Osteoblast (primary cell): ENCODE data around the gene UBE2J1. TPM values are rescaled to one million over a fixed set of nuclear protein-coding genes. Genes with fewer than 3 reads are reported as not detected.

ENCODE experiments used
- DNase-seq: peaks from one replicate; pipeline ENCODE4 v3.0.0; 2011; ENCODE audit warnings: low spot score, mixed read lengths; ENCODE audit not compliant: insufficient read length; ENCODE audit errors: missing footprints
- H2AFZ ChIP-seq: 2 replicates; pipeline ENCODE4 v1.6.0; 2011; ENCODE audit warnings: mild to moderate bottlenecking, low read length
- H3K27ac ChIP-seq: 2 replicates; pipeline ENCODE4 v1.5.1; 2011; ENCODE audit warnings: mild to moderate bottlenecking, low read depth, low read length, moderate library complexity
- H3K27me3 ChIP-seq: 2 replicates; pipeline ENCODE4 v1.6.0; 2012; ENCODE audit warnings: mild to moderate bottlenecking, control low read depth, inconsistent platforms, low read length, moderate library complexity; ENCODE audit not compliant: insufficient read depth
- H3K36me3 ChIP-seq: 2 replicates; pipeline ENCODE4 v1.5.1; 2011; ENCODE audit warnings: mild to moderate bottlenecking, low read length, control low read depth, moderate library complexity; ENCODE audit not compliant: insufficient read depth
- H3K4me1 ChIP-seq: 2 replicates; pipeline ENCODE4 v1.5.1; 2011; ENCODE audit warnings: mild to moderate bottlenecking, low read length, control low read depth, moderate library complexity; ENCODE audit not compliant: insufficient read depth
- H3K4me2 ChIP-seq: 2 replicates; pipeline ENCODE4 v1.6.0; 2011; ENCODE audit warnings: mild to moderate bottlenecking, low read length; ENCODE audit not compliant: insufficient read depth
- H3K4me3 ChIP-seq: fragments of 200-600 bp; sonication (generic); 3 replicates; pipeline ENCODE4 v1.5.1; 2012; ENCODE audit warnings: mild to moderate bottlenecking, low read length, inconsistent platforms; ENCODE audit not compliant: insufficient read depth
- H3K79me2 ChIP-seq: 2 replicates; pipeline ENCODE4 v1.6.0; 2012; ENCODE audit warnings: mild to moderate bottlenecking, low read length, control low read depth, inconsistent platforms; ENCODE audit not compliant: insufficient read depth
- H3K9me3 ChIP-seq: 2 replicates; pipeline ENCODE4 v1.5.1; 2011; ENCODE audit warnings: low read depth, low read length, control low read depth
- H4K20me1 ChIP-seq: 2 replicates; pipeline ENCODE4 v1.6.0; 2012; ENCODE audit warnings: mild to moderate bottlenecking, low read length, control low read depth; ENCODE audit not compliant: insufficient read depth
- CTCF ChIP-seq: IDR thresholded peaks from 2 replicates; pipeline ENCODE4 v1.5.1; 2011; ENCODE audit warnings: mild to moderate bottlenecking, low read depth, low read length, moderate library complexity; ENCODE audit errors: extremely low read depth
- total RNA-seq: library from RNA; depleted of rRNA; stranded (reverse); fragments of >200 nt; gene quantifications from 2 replicates; pipeline ENCODE4 v1.2.3, GENCODE V29; 2012

The UBE2J1 gene
- total RNA-seq, 1 donor, result 44.5 TPM

DNA sequence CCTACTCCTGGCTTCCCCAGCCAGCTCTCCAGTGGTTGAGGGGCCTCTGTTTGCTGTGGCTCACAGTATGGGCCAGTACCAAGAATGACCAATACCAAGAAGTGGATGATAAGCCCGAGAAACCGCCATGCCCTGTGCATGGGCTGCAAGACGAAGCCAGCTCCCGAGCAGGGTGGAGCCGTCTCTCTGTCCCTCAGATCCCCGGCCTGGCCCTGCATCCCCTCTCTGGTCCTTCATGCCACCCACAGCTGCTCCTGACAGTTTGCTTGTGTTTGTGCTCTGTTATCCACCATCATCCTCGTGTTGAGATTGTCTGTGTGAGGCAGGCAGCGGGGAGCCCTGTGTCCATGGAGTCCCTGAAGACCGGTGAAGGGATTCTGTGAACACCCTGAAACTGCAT is 73.6 kb downstream of the UBE2J1 start:
- peaks cover 10% of the 10 kb centered on the region for H3K27me3 ChIP-seq
- H3K27ac ChIP-seq, result no peak overlapping the region
- no peaks in the 10 kb centered on the region for H3K36me3 ChIP-seq
- H2AFZ ChIP-seq, result no peak overlapping the region
- H3K9me3 ChIP-seq, result no peaks in the 10 kb centered on the region
- DNase-seq, result no peak
- no peak overlapping the region for H3K4me3 ChIP-seq
- H4K20me1 ChIP-seq, result no peaks in the 10 kb centered on the region
- no peaks in the 10 kb centered on the region for H3K4me1 ChIP-seq
- TF ChIP-seq CTCF, result no peak
- H3K4me2 ChIP-seq, result no peak overlapping the region
- H3K79me2 ChIP-seq, result no peaks in the 10 kb centered on the region

Other genes starting within 250 kb of the UBE2J1 start
- gene SRSF12, start 234.7 kb downstream of the UBE2J1 start, total RNA-seq, result under 0.01 and 0.29 TPM in 2 replicates
- gene PM20D2, start 206.7 kb downstream of the UBE2J1 start, total RNA-seq, result 2.4 and 2.9 TPM in 2 replicates
- not detected in 2 replicates for gene GABRR1, start 135.4 kb downstream of the UBE2J1 start, total RNA-seq
- gene GABRR2, start 37.4 kb downstream of the UBE2J1 start, total RNA-seq, result not detected in 2 replicates
- 3.3 and 4.7 TPM in 2 replicates for gene RRAGD, start 59.6 kb upstream of the UBE2J1 start, total RNA-seq
- 11.2 and 11.5 TPM in 2 replicates for gene ANKRD6, start 80.4 kb upstream of the UBE2J1 start, total RNA-seq